SW 1271 (cell line): ENCODE results near the gene CDH4.
"Not testable (repeated sequence)": the region's sequence is repeated elsewhere in the genome, so short reads cannot be mapped to it uniquely, and the experiment has no call there.

ENCODE experiments used
- DNase-seq, 2 experiments: peaks; one replicate each; lab custom pipeline; 2025; lab: John Stamatoyannopoulos, UW

Gene CDH4

GRCh38 chr20:61978491-61978890 lies 726.4 kb downstream of the CDH4 start:
- DNase-seq, result no peak

DNA sequence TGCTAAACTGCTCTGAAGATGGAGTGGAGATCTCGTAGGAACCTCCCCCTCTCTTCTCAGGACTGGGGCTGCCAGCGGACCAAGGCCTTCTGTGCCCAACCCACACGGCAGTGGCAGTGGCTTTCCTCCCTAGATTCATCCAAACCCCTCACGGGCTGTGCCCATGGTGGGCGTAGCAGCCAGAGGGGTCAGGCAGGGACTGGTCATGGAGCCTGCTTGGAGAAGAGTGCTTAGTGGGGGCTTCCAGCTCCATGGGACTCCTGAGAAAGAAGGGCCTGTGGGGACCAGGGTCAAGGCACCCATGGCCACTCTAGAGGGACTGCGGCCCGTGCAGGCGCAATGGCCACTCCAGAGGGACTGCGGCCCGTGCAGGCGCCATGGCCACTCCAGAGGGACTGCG lies 727.0 kb downstream of the CDH4 start:
- DNase-seq, result no peak

DNA sequence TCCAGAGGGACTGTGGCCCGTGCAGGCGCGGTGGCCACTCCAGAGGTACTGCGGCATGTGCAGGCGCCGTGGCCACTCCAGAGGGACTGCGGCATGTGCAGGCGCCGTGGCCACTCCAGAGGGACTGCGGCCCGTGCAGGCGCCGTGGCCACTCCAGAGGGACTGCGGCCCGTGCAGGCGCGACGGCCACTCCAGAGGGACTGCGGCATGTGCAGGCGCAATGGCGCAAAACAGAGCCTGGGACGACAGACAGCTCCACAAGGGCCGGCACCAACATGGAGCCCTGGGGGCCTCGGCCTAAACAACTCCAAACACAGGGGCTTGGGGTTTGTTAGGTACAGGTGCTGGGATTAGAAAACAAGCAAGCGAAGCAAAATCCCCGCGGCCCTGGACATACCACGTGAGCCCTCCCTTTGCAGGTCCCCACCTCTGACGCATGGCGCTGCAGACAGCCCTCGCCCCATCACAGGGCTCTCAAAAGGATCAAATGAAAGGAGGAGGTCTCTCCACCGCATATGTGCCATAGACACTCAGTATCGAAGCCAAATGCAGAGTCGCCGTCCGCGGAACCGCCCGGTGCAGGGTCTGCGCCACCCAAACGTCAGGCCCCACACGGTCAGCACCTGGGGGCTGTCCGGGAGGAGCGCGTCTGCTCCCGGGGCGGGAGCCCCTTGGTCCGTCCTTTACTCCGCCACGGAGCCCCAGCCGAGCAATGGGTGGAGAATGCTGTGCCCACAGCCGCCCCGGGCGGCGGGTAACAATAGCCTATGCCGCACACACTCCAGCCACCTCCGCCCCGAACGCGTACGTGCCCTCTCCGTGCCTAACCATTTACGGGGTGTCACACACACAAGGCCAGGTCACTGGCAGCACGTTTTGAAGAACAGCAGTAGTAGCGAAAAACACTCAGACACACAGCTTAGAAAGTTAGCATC lies 727.9 kb downstream of the CDH4 start:
- no peak for DNase-seq

DNA sequence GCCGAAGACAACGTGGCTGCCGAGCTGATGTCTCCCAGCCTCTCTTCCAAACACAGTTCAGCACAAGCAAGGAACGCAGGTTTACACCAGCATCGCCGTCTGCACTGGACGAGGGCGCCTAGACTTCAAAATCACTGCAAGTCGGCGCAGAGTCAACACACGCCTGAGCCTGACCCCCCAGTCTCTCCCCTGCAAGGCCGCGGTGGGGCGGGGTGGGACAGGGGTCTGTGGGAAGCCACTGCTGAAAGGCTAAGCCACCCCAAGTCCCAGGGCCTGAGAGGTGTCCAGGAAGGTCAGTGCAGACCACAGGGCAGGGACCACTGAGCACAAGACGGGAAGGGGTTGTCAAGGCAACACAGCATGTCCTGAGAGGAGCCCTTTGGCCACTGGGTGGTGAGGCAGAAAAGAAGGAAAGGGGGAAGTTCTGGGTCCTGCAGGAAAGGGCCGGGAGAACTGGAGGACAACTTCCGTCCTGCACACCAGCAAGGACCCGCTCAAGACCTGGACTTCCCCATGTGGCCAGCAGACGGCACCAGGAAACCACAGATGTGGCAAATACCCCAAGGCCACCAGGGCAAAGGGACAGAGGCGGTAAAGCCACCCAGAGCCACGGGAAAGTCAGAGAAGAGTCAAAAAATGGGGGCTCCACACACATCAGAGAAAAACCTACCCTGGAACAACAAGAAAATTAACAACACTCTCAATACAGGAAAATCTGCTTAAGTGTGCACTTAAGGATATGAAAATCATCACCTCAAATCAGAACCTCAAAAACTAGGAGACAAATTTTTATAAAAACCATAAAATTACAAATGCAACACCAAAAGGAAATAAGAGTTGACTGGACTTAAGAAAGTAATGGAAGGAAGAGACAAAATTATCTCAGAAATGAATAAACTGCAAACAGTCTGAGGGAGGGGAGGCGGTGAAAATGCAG lies 728.9 kb downstream of the CDH4 start:
- peak in 1 of 2 experiments; percentile 35 for DNase-seq

DNA sequence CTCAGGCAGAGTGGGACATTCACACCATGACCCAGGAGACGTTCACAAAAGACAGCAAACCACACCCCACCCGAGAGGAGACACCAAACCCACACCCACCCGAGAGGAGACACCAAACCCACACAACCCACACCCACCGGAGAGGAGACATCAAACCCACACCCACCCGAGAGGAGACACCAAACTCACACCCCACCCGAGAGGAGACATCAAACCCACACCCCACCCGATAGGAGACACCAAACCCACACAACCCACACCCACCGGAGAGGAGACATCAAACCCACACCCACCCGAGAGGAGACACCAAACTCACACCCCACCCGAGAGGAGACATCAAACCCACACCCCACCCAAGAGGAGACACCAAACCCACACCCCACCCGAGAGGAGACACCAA lies 729.6 kb downstream of the CDH4 start:
- DNase-seq, result not testable (repeated sequence)

DNA sequence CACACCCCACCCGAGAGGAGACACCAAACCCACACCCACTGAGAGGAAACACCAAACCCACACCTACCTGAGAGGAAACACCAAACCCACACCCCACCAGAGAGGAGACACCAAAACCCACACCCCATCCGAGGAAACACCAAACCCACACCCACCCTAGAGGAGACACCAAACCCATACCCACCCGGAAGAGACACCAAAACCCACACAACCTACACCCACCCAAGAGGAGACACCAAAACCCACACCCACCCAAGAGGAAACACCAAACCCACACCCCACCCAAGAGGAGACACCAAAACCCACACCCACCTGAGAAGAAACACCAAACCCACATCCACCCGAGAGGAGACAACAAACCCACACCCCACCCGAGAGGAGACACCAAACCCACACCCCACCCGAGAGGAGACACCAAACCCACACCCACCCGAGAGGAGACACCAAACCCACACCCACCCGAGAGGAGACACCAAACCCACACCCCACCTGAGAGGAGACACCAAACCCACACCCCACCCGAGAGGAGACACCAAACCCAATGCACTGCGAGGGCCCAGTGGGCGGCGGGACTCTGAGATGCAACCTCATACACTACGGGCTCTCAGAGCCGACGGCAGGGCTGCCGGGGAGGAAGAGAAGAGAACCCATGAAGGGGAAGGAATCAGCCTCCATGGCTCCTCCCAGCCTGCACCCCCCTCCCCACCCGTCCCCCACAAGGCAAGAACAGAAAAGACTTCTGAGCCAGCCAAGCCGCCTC lies 730.3 kb downstream of the CDH4 start:
- no peak for DNase-seq

DNA sequence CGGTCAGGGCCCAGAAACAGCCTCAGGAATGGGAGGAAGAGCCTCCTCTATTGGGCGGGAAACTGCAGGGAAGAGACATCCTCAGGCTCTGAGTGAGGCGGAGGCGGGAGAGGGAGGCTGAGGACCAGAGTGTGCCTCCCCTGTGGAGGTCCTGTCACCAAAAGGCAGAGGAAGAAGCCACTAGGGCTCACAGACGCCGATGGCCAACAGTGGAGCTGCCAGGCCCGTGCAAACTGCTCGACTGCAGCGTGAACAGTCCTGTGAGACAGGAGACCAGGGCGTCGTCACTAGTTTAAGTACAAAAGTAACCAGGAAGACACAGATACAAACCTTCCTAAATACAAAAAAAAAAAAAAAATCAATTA lies 730.9 kb downstream of the CDH4 start:
- no peak for DNase-seq

GRCh38 chr20:61983965-61984364 lies 731.9 kb downstream of the CDH4 start:
- no peak for DNase-seq

DNA sequence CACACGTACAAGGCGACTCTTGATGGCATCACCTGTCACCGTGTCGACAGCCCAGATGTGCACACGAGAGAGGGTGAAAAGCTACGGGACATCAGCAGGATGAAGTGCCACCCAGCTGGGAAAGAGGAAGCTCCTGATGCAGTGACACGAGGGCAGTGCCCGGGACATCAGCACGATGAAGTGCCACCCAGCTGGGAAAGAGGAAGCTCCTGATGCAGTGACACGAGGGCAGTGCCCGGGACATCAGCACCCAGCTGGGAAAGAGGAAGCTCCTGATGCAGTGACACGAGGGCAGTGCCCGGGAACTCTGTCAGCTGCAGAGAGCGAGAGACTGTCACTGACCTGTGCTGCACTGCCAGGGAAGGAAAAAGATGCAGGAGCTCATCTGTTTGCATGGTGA lies 732.4 kb downstream of the CDH4 start:
- not testable (repeated sequence) for DNase-seq

- DNase-seq, result no peak
Measured at GRCh38 chr20:61985096-61985495, 733.0 kb downstream of the CDH4 start.

DNA sequence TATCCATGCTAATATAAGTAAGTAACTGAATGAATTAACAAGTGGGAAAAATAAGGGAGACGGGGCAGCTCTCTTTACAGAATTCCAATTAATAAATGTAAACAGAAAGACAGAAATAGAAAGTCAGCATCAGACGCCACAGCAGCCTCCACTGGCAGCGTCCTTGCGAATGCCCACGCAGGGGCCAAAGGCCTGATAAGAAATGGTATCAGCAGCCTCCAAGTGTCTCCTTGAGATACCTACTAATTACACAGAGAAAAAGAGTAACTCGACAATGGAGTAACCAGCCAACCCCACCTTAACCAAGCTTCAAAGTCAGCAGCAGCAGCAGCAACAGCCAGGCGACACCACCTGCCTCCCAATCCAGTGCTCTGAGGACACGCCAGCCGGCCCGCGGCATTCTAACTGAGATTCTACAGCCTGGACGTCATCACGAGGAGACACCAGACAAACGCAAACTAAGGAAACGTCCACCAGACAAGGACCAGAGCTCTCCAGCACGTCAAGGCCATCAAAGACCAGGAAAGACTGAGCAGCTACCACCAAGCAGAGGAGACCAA lies 734.8 kb downstream of the CDH4 start:
- DNase-seq, result no peak

- DNase-seq, result no peak
Measured at GRCh38 chr20:61988665-61989064, 736.6 kb downstream of the CDH4 start.

GRCh38 chr20:61989741-61990140 lies 737.7 kb downstream of the CDH4 start:
- DNase-seq, result no peak
